BJ (cell line): ENCODE results near the gene TBXA2R. TPM values are rescaled to one million over a fixed set of nuclear protein-coding genes. Genes with fewer than 3 reads are reported as not detected.

Experiments used
- CTCF ChIA-PET: fragments of 350-600 bp; formaldehyde crosslinking; extraction: SDS; loops from one replicate; lab custom pipeline; 2021; ENCODE audit warnings: antibody characterized with exemption, inconsistent platforms; lab: Yijun Ruan, JAX
- POLR2A ChIA-PET: fragments of 300-600 bp; sonication (Branson Sonifier 250); formaldehyde crosslinking; extraction: SDS; loops from one replicate; lab custom pipeline; 2021; ENCODE audit warnings: antibody characterized with exemption; lab: Charles Lee
- DNase-seq: peaks from one replicate; pipeline ENCODE4 v3.0.0-alpha.2; 2011; ENCODE audit warnings: low read depth
- H3K27me3 ChIP-seq: 2 replicates; pipeline ENCODE4 v1.6.0; 2011; ENCODE audit warnings: low read length; ENCODE audit not compliant: control insufficient read depth, insufficient read depth
- H3K36me3 ChIP-seq: 2 replicates; pipeline ENCODE4 v1.5.1; 2011; ENCODE audit warnings: low read length; ENCODE audit not compliant: control insufficient read depth, insufficient read depth
- H3K4me3 ChIP-seq: 2 replicates; pipeline ENCODE4 v1.5.1; 2011; ENCODE audit warnings: low read depth, mild to moderate bottlenecking, control low read depth, low read length
- CTCF ChIP-seq: IDR thresholded peaks from 2 replicates; pipeline ENCODE4 v1.5.1; 2011; ENCODE audit warnings: low read depth, mild to moderate bottlenecking, control low read depth, inconsistent platforms, low read length, moderate library complexity; ENCODE audit not compliant: insufficient read depth
- polyA plus RNA-seq: library from polyadenylated mRNA; depleted of rRNA; stranded (reverse); fragments of >200 nt; gene quantifications from 2 replicates; pipeline ENCODE4 v1.2.3, GENCODE V29; 2011

TBXA2R gene
- polyA plus RNA-seq, 1 experiment, result 1.2 TPM

GRCh38 chr19:3595521-3596061 lies 11.1 kb downstream of the TBXA2R start:
- CTCF ChIA-PET, result interaction anchor here (1.7 kb wide), 1 partner anchor 9 kb away, joined by 10 read pairs; the partner anchor contains the start of gene GIPC3

GRCh38 chr19:3593156-3593555 lies 13.5 kb downstream of the TBXA2R start:
- H3K36me3 ChIP-seq, result no peaks in the 10 kb centered on the region
- no peak overlapping the region for H3K4me3 ChIP-seq
- 0 out of 2 replicates have a peak, but pooled peaks have one; percentile 10 for TF ChIP-seq CTCF
- ChIA-PET POLR2A (no interaction called here), CTCF (interaction anchor here (1.3 to 1.4 kb wide), 2 partner anchors 11 to 26 kb away, joined by 3 read pairs; no protein-coding TSS in a partner anchor)
- no peak for DNase-seq
- H3K27me3 ChIP-seq, result no peaks in the 10 kb centered on the region

More at GRCh38 chr19:3595521-3596061, 11.1 kb downstream of the TBXA2R start:
- no peaks in the 10 kb centered on the region for H3K36me3 ChIP-seq
- DNase-seq, result no peak
- no peak for TF ChIP-seq CTCF
- POLR2A ChIA-PET, result no interaction called here
- H3K4me3 ChIP-seq, result no peak overlapping the region
- H3K27me3 ChIP-seq, result no peaks in the 10 kb centered on the region

- no peaks in the 10 kb centered on the region for H3K36me3 ChIP-seq
- no peak for DNase-seq
- POLR2A ChIA-PET, result no interaction called here
- CTCF ChIA-PET, result interaction anchor here (0.8 to 1.4 kb wide), 2 partner anchors 27 to 44 kb away, joined by 3 read pairs; no protein-coding TSS in a partner anchor
- TF ChIP-seq CTCF, result no peak
- no peak overlapping the region for H3K4me3 ChIP-seq
- H3K27me3 ChIP-seq, result no peaks in the 10 kb centered on the region
Observed at GRCh38 chr19:3591876-3592613, 14.6 kb downstream of the TBXA2R start.

- DNase-seq, result no peak
- no peak for TF ChIP-seq CTCF
- ChIA-PET CTCF (interaction anchor here (1.0 kb wide), 1 partner anchor 14 kb away, joined by 3 read pairs; no protein-coding TSS in a partner anchor), POLR2A (no interaction called here)
- H3K36me3 ChIP-seq, result no peaks in the 10 kb centered on the region
- H3K27me3 ChIP-seq, result no peaks in the 10 kb centered on the region
- no peak overlapping the region for H3K4me3 ChIP-seq
Observed at GRCh38 chr19:3590991-3591659, 15.6 kb downstream of the TBXA2R start.

GRCh38 chr19:3589949-3590348 lies 16.7 kb downstream of the TBXA2R start:
- H3K27me3 ChIP-seq, result 0 out of 2 replicates have a peak, but pooled peaks cover 1% of the 10 kb centered on the region
- TF ChIP-seq CTCF, result no peak
- DNase-seq, result no peak
- ChIA-PET POLR2A (no interaction called here), CTCF (interaction anchor here (0.9 to 1.0 kb wide), 2 partner anchors 13 to 16 kb away, joined by 3 read pairs; no protein-coding TSS in a partner anchor)
- no peak overlapping the region for H3K4me3 ChIP-seq
- no peaks in the 10 kb centered on the region for H3K36me3 ChIP-seq
